HG02840 (cell line): Measurements from ENCODE around the gene PAX7.

ENCODE experiments used
- ATAC-seq: cut with Tn5 transposase; IDR thresholded peaks from one replicate; pipeline ENCODE4 v1.9.1; 2021; ENCODE audit warnings: mild to moderate bottlenecking, moderate library complexity, moderate number of reproducible peaks; ENCODE audit not compliant: unreplicated experiment, low FRiP score

Gene PAX7

GRCh38 chr1:18657506-18658201 lies 27.0 kb downstream of the PAX7 start:
- ATAC-seq: no peak

GRCh38 chr1:18658831-18659230 lies 28.2 kb downstream of the PAX7 start:
- ATAC-seq: no peak

- no peak for ATAC-seq
Measured at GRCh38 chr1:18661404-18662285, 31.0 kb downstream of the PAX7 start.

- ATAC-seq: no peak
Measured at GRCh38 chr1:18662286-18662639, 31.6 kb downstream of the PAX7 start.

GRCh38 chr1:18666317-18666920 lies 35.8 kb downstream of the PAX7 start:
- ATAC-seq: no peak

- ATAC-seq: no peak
Measured at GRCh38 chr1:18667333-18667732, 36.7 kb downstream of the PAX7 start.

GRCh38 chr1:18668046-18668445 lies 37.4 kb downstream of the PAX7 start:
- ATAC-seq: no peak

GRCh38 chr1:18668750-18669404 lies 38.2 kb downstream of the PAX7 start:
- ATAC-seq: no peak

- no peak for ATAC-seq
Measured at GRCh38 chr1:18670121-18670867, 39.6 kb downstream of the PAX7 start.

GRCh38 chr1:18670868-18671225 lies 40.2 kb downstream of the PAX7 start:
- no peak for ATAC-seq

GRCh38 chr1:18673976-18674375 lies 43.3 kb downstream of the PAX7 start:
- ATAC-seq: no peak

GRCh38 chr1:18676332-18676781 lies 45.7 kb downstream of the PAX7 start:
- no peak for ATAC-seq

GRCh38 chr1:18681423-18681835 lies 50.8 kb downstream of the PAX7 start:
- no peak for ATAC-seq

GRCh38 chr1:18682375-18682774 lies 51.7 kb downstream of the PAX7 start:
- ATAC-seq: no peak

GRCh38 chr1:18684303-18684702 lies 53.7 kb downstream of the PAX7 start:
- ATAC-seq: no peak

- ATAC-seq: no peak
Measured at GRCh38 chr1:18686540-18686939, 55.9 kb downstream of the PAX7 start.

- ATAC-seq: no peak
Measured at GRCh38 chr1:18687273-18687672, 56.6 kb downstream of the PAX7 start.

GRCh38 chr1:18691648-18692047 lies 61.0 kb downstream of the PAX7 start:
- ATAC-seq: no peak

GRCh38 chr1:18693256-18694098 lies 62.8 kb downstream of the PAX7 start:
- ATAC-seq: no peak
